ENCODE results near the gene TBX21.

Gene TBX21, protein sequence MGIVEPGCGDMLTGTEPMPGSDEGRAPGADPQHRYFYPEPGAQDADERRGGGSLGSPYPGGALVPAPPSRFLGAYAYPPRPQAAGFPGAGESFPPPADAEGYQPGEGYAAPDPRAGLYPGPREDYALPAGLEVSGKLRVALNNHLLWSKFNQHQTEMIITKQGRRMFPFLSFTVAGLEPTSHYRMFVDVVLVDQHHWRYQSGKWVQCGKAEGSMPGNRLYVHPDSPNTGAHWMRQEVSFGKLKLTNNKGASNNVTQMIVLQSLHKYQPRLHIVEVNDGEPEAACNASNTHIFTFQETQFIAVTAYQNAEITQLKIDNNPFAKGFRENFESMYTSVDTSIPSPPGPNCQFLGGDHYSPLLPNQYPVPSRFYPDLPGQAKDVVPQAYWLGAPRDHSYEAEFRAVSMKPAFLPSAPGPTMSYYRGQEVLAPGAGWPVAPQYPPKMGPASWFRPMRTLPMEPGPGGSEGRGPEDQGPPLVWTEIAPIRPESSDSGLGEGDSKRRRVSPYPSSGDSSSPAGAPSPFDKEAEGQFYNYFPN

DNA sequence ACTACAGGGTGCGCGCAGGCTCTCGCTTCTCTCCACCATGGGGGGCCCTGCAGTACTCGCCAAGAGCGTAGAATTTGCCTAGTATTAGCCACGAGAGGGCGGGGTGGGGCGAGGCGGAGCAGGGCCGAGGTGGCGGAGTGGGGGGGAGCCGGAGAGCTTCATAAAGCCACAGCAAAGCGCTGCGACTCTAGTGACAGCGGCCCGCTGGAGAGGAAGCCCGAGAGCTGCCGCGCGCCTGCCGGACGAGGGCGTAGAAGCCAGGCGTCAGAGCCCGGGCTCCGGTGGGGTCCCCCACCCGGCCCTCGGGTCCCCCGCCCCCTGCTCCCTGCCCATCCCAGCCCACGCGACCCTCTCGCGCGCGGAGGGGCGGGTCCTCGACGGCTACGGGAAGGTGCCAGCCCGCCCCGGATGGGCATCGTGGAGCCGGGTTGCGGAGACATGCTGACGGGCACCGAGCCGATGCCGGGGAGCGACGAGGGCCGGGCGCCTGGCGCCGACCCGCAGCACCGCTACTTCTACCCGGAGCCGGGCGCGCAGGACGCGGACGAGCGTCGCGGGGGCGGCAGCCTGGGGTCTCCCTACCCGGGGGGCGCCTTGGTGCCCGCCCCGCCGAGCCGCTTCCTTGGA, at the start of gene TBX21:
TSS of gene TBX21 (plus strand) at position 190 of the 627 bp plus-strand sequence. CDS start at position 409, 219 bp downstream.
- no peak for DNase-seq (ENCODE audit: low spot score)

GRCh38 chr17:47684025-47684424, 49.0 kb upstream of the TBX21 start:
- DNase-seq (ENCODE audit: low spot score) = no peak

GRCh38 chr17:47684535-47685193, 48.4 kb upstream of the TBX21 start:
- DNase-seq (ENCODE audit: low spot score) = no peak

GRCh38 chr17:47685556-47686275, 47.3 kb upstream of the TBX21 start:
- DNase-seq (ENCODE audit: low spot score) = no peak

GRCh38 chr17:47686276-47686635, 46.8 kb upstream of the TBX21 start:
- DNase-seq (ENCODE audit: low spot score) = no peak

GRCh38 chr17:47686664-47687327, 46.2 kb upstream of the TBX21 start:
- DNase-seq (ENCODE audit: low spot score) = no peak

DNA sequence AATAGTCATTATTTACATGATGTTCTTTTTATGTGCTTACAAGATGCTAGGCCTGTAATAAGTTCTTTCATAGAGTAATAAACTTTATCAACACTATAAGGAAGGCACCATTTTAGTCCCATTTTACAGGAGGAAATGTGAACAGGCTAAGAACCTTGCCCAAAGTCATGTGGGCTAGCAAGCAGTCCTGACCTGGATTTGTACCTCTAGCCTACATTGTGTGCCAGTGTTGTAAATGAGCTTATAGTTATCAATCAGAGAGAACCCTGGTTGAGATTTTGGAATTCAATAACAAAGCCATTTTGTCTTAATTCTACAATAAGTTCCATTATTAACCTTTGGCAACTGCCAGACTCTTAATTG, 45.7 kb upstream of the TBX21 start:
- DNase-seq (ENCODE audit: low spot score) = no peak

DNA sequence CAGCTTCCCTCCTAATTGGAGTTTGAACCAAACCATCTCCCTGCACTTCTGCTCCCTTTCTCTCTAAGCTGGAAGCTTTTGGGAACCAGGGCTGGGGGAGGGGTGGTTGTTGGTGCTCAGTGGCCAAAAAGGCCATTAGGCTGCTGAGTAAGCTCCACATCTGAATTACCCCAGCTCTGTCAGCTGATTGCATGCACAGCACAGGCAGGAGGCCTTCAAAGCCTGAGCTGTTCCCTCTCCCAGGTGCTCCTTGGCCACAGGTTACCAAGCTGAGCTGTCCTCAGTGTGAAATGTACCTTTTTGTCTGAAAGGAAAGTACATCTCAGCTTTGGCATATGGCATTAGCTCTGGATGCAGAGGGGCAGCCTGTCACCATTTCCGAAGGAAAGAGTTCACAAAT, 45.3 kb upstream of the TBX21 start:
- DNase-seq (ENCODE audit: low spot score) = no peak

DNA sequence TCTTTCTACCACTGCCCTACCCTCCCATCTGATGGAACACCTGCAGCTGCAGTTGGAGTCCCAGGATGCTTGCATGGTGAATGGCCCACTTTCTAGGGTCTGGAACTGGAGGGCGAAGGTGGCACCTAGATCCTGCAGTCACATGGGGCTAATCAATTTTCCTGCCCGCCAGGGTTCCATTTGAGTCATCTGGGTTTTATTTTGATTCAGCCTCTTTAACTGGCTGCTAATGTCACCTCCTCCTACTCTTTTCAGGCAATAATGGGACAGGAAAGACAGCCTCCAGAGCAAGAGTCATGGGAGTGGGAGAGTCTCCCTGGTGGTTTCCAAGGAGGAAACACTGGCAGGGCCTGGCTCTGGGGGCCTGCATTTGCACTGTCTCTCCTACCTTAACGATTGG, 42.9 kb upstream of the TBX21 start:
- DNase-seq (ENCODE audit: low spot score) = no peak

DNA sequence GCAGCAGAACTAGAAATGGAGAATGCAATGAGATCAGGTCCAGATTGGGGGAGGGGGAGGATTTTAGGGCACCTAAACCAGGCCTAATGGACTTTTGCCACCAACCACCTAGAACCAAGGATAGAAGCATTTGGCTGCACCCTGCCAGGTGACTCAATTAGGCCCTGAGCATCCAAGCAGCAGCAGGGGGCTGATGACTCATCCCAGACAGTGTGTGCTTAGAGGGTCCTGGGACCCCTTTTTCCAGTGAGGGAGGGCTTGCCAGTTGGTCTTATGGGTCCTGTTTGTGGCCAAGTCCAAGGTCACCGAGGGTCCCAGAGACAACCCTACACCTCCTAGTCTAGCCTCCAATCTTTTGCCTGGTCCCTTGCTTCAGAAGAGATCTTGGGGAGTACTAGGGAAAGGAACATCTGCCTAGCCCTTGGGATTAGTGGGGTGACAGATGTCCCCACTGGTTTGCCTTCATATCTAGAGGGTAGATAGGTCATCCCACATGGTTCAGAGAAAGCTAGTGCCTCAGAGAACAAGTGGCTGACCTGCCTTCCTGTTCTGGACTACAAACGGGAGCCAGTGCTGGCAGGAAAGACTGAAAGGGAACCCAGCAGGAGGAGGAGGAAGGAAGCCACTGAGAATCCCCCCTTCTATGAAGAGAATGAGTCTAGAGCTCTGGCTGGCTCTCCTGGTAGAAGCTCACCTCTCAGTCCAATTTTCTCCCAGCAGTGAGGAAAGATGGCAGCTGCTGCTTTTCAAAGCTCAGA, 40.7 kb upstream of the TBX21 start:
- DNase-seq (ENCODE audit: low spot score) = no peak

DNA sequence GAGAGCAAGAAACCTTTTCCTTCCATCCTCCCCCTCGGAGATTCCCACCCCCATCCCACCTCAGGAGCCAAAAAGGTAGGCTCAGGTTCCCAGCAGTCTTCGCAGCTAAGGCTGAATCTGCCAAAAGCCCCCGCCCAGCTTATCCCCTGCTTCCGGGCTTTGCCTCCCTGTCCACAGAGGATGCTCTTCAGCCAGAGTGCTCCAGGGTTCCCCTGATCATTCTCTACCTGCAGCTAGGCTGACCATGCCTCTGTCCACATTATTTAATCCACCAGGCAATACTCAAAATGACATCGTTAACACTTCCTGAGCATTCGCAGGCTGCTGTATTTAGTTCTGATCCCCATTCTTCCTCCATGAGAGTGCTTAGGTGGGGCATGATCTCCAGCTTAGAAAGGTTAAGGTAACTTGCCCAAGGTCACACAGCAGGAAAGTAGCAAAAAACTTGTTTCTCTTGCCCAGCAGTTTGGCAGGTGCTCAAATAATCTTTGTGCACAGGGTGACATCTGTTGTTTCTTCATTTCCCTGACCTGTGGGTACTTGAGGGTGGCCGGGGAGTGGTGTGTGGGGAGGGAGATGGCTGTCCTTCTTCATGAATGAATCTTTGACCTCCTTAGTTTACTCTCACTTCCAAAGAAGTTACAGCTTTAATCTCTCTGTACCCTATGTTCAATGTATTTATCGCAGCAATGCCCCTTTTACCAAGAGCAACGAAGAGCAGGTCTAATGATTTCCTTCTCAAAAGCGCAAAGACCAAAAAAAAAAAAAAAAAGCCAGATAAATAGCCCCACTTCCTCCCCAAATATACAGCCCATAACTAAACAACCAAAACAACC, 39.9 kb upstream of the TBX21 start:
- no peak for DNase-seq (ENCODE audit: low spot score)

GRCh38 chr17:47693731-47694580, 39.1 kb upstream of the TBX21 start, which contains the start of gene TBKBP1:
Gene TBKBP1, plus strand, starts transcription at chr17:47694161. Its CDS starts 1,952 bp downstream, at chr17:47696113.
- DNase-seq (ENCODE audit: low spot score) = no peak

DNA sequence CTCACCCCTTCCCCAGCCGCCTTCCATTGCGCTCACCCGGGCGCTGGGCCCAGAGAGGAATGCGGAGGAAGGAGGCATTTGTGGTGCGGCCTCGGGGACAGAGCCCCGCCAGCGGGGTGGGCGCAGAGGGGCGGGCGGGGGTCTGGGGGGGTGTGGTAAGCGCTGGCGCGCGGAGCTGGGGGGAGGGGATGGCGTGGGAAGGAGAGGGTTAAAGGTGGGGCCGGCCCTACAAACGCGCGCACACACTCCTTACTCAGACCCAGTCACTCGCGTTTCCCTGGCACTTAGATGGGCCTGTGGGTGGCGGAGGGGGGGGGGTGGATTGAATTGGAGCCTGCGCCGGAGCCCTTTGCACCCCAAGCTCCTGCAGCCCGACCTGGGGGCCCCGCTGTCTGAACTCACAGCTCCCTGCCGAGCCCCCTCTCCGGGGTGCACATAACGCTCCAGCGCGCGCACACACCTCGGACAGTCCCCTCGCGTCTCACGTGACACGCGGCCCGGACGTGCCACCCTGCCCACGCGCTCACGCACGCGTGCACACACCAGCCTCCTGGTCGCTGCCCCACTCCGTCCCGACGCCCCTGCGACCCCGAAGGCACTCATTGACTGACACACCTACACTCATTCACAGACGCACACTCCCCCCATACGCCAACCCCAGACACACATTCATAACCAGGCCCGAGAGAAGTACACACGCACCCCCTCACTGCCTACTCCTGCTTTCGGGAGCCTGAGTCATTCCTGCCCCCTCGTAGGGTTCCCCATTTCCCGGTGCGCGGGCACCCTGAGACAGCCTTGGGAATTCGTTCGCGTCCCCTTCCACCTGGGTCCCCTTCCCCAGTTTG, 38.2 kb upstream of the TBX21 start:
- DNase-seq (ENCODE audit: low spot score) = no peak

DNA sequence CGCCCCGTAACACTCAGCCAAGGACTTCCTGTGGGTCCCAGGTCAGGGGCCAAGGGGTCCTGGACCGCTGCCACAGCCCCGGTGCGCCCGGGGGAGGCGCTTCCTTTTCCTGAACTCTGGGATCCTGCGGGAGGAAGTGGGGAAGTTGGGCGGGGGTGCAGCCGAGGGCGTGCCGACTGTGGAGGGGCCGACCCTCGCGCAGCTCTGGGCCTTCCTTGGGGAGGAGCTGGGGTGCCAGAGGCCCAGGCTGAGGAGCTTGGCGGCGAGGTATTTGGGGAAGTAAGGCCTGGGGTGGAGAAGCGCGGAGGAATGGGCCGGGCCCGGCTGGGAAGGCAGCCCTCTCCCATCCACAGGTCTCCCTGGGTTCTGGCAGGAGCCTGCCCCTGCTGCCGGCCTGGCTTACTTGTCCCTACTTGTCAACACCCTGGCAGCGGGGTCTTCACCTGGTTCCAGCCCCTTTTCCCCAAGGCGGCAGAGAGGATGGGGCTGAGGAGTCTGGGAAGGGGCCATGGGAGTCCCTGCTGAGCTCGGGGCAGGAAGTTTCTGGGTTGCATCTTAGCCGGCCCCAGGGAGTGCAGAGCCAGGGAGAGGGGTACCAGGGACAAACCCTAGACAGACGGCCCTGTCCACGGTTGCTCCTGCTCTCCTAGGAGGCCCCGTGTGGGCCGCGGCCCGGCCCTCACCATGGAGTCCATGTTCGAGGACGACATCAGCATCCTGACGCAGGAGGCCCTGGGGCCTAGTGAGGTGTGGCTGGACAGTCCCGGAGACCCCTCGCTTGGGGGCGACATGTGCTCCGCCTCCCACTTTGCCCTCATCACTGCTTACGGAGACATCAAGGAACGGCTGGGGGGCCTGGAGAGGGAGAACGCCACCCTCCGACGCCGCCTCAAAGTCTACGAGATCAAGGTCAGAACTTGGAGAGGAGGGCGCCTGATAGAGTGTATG, 37.3 kb upstream of the TBX21 start:
- no peak for DNase-seq (ENCODE audit: low spot score)

- no peak for DNase-seq (ENCODE audit: low spot score)
Measured at GRCh38 chr17:47696717-47697642, 36.1 kb upstream of the TBX21 start.

All from hematopoietic multipotent progenitor cell treated with erythropoietin and hydrocortisone succinate and interleukin-3 and kit ligand, for 15 days (in vitro differentiated cells).